Fibroblast of lung (primary cell): ENCODE results near the gene PTGFRN. TPM values are rescaled to one million over a fixed set of nuclear protein-coding genes. Genes with fewer than 3 reads are reported as not detected.

Source experiments
- DNase-seq, 2 donors: peaks; one replicate each; pipeline versions ENCODE4 v3.0.0 to v3.0.0-alpha.2; 2010; ENCODE audit warnings: low read depth in 2 of 2
- H2AFZ ChIP-seq: 2 replicates; pipeline ENCODE4 v1.5.1; 2012; ENCODE audit warnings: low read length, control low read depth, inconsistent platforms
- H3K27ac ChIP-seq: 2 replicates; pipeline ENCODE4 v1.5.1; 2011; ENCODE audit warnings: low read length, control low read depth; ENCODE audit not compliant: insufficient read depth
- H3K27me3 ChIP-seq: 2 replicates; pipeline ENCODE4 v1.5.1; 2011; ENCODE audit warnings: mild to moderate bottlenecking, low read length; ENCODE audit not compliant: control insufficient read depth, insufficient read depth
- H3K36me3 ChIP-seq: 2 replicates; pipeline ENCODE4 v1.5.1; 2011; ENCODE audit warnings: low read length; ENCODE audit not compliant: control insufficient read depth, insufficient read depth
- H3K4me1 ChIP-seq: 2 replicates; pipeline ENCODE4 v1.5.1; 2011; ENCODE audit warnings: low read length; ENCODE audit not compliant: control insufficient read depth, insufficient read depth; ENCODE audit errors: extremely low read depth
- H3K4me2 ChIP-seq: 2 replicates; pipeline ENCODE4 v1.5.1; 2011; ENCODE audit warnings: low read length, control low read depth; ENCODE audit not compliant: insufficient read depth; ENCODE audit errors: extremely low read depth
- H3K4me3 ChIP-seq, 4 experiments: fragments of 200-600 bp in 1 of 4; sonication (generic) in 1 of 4; replicated peaks in 1 of 4; 2 replicates each; pipeline ENCODE4 v1.5.1; 2011 to 2016; ENCODE audit warnings: low read length in 4 of 4, low read depth in 3 of 4, mild to moderate bottlenecking in 3 of 4, control low read depth in 2 of 4, inconsistent platforms in 1 of 4, mixed read lengths in 1 of 4; ENCODE audit not compliant: insufficient read depth in 1 of 4; ENCODE audit errors: control extremely low read depth in 1 of 4
- H3K79me2 ChIP-seq: 2 replicates; pipeline ENCODE4 v1.5.1; 2012; ENCODE audit warnings: mild to moderate bottlenecking, low read length, inconsistent platforms; ENCODE audit not compliant: control insufficient read depth, insufficient read depth
- H3K9ac ChIP-seq: 2 replicates; pipeline ENCODE4 v1.5.1; 2011; ENCODE audit warnings: mild to moderate bottlenecking, low read length, control low read depth; ENCODE audit not compliant: insufficient read depth
- H3K9me3 ChIP-seq: 2 replicates; pipeline ENCODE4 v1.5.1; 2012; ENCODE audit warnings: low read depth, low read length; ENCODE audit not compliant: control insufficient read depth, insufficient read depth
- H4K20me1 ChIP-seq: 2 replicates; pipeline ENCODE4 v1.5.1; 2011; ENCODE audit warnings: low read length; ENCODE audit not compliant: control insufficient read depth, insufficient read depth; ENCODE audit errors: extremely low read depth
- EZH2 ChIP-seq: IDR thresholded peaks from 2 replicates; pipeline ENCODE4 v1.5.1; 2012; ENCODE audit warnings: low read length, control low read depth, mild to moderate bottlenecking; ENCODE audit errors: missing control alignments
- polyA plus RNA-seq, 2 donors: library from polyadenylated mRNA; depleted of rRNA in 1 of 2; stranded (reverse) in 1 of 2; unstranded in 1 of 2; fragments of >200 nt; gene quantifications; 2 replicates each; pipeline ENCODE4 v1.2.1, GENCODE V29; 2011 to 2012; ENCODE audit warnings: missing spikeins in 1 of 2
- total RNA-seq: library from RNA; depleted of rRNA; stranded (reverse); fragments of >200 nt; gene quantifications from 2 replicates; pipeline ENCODE4 v1.2.1, GENCODE V29; 2014
- TF ChIP-seq, protein P1 (sequence below), 2 donors: IDR thresholded peaks in 1 of 2; conservative IDR thresholded peaks in 1 of 2; 1 replicate in 1 of 2; 2 replicates in 1 of 2; pipeline ENCODE4 v1.5.1; 2011 to 2012; ENCODE audit warnings: low read length in 2 of 2, control low read depth in 1 of 2, inconsistent platforms in 1 of 2, low read depth in 1 of 2, mild to moderate bottlenecking in 1 of 2

The PTGFRN gene
- total and polyA plus RNA-seq, 2 donors (not counting 1 experiment from before 2014, with no cell fraction given) = 0.72 to 1.2 TPM

DNA sequence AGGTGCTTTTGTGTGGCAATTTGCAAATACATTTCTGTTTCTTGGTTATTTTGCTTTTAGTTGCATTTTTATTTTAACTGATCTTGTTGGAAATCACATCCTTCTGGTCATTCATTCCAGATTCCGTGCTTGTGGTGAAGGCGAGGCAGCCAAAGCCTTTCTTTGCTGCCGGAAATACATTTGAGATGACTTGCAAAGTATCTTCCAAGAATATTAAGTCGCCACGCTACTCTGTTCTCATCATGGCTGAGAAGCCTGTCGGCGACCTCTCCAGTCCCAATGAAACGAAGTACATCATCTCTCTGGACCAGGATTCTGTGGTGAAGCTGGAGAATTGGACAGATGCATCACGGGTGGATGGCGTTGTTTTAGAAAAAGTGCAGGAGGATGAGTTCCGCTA lies 57.1 kb downstream of the PTGFRN start:
- Histone ChIP-seq H3K4me3 (no peak overlapping the region), H3K79me2 (no peaks in the 10 kb centered on the region), H4K20me1 (no peaks in the 10 kb centered on the region), H3K4me2 (no peak overlapping the region), H3K9me3 (no peaks in the 10 kb centered on the region), H3K27me3 (no peaks in the 10 kb centered on the region), H3K9ac (no peak overlapping the region), H3K27ac (no peak overlapping the region), H3K4me1 (no peaks in the 10 kb centered on the region), H3K36me3 (no peaks in the 10 kb centered on the region), H2AFZ (no peak overlapping the region)
- DNase-seq = peak in 1 of 2 donors; percentile 61
- TF ChIP-seq, protein P1, sequence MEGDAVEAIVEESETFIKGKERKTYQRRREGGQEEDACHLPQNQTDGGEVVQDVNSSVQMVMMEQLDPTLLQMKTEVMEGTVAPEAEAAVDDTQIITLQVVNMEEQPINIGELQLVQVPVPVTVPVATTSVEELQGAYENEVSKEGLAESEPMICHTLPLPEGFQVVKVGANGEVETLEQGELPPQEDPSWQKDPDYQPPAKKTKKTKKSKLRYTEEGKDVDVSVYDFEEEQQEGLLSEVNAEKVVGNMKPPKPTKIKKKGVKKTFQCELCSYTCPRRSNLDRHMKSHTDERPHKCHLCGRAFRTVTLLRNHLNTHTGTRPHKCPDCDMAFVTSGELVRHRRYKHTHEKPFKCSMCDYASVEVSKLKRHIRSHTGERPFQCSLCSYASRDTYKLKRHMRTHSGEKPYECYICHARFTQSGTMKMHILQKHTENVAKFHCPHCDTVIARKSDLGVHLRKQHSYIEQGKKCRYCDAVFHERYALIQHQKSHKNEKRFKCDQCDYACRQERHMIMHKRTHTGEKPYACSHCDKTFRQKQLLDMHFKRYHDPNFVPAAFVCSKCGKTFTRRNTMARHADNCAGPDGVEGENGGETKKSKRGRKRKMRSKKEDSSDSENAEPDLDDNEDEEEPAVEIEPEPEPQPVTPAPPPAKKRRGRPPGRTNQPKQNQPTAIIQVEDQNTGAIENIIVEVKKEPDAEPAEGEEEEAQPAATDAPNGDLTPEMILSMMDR (conservative IDR thresholded peaks at IDR 0.05 in 1 of 2, IDR thresholded peaks at IDR 0.05 in 1 of 2; ENCODE audit: low read depth in 1 of 2, low read length in 2 of 2) = no peak
- no peak for TF ChIP-seq EZH2

DNA sequence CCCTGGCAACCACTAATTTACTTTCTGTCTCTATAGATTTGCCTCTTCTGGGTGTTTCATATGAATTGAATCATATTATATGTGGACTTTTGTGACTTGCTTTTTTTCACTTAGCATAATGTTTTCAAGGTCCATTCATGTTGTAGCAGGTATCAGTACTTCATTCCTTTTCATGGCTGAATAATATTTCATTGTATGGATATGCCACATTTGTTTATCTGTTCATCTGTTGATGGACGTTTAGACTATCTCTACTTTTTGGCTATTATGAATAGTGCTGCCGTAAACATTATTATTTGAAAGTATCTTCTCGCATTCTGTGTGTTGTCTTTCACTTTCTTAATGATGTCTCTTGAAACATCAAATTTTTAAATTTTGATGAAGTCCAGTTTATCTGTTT lies 59.0 kb downstream of the PTGFRN start:
- H3K4me2 ChIP-seq = no peak overlapping the region
- DNase-seq = no peak
- no peak overlapping the region for H2AFZ ChIP-seq
- H4K20me1 ChIP-seq = no peaks in the 10 kb centered on the region
- no peak overlapping the region for H3K9ac ChIP-seq
- TF ChIP-seq EZH2 = no peak
- TF ChIP-seq, protein P1 (conservative IDR thresholded peaks at IDR 0.05 in 1 of 2, IDR thresholded peaks at IDR 0.05 in 1 of 2; ENCODE audit: low read depth in 1 of 2, low read length in 2 of 2) = no peak
- H3K4me3 ChIP-seq = no peak overlapping the region
- H3K27ac ChIP-seq = no peak overlapping the region
- no peaks in the 10 kb centered on the region for H3K27me3 ChIP-seq
- H3K79me2 ChIP-seq = no peaks in the 10 kb centered on the region
- H3K4me1 ChIP-seq = no peaks in the 10 kb centered on the region
- no peaks in the 10 kb centered on the region for H3K9me3 ChIP-seq
- H3K36me3 ChIP-seq = no peaks in the 10 kb centered on the region

DNA sequence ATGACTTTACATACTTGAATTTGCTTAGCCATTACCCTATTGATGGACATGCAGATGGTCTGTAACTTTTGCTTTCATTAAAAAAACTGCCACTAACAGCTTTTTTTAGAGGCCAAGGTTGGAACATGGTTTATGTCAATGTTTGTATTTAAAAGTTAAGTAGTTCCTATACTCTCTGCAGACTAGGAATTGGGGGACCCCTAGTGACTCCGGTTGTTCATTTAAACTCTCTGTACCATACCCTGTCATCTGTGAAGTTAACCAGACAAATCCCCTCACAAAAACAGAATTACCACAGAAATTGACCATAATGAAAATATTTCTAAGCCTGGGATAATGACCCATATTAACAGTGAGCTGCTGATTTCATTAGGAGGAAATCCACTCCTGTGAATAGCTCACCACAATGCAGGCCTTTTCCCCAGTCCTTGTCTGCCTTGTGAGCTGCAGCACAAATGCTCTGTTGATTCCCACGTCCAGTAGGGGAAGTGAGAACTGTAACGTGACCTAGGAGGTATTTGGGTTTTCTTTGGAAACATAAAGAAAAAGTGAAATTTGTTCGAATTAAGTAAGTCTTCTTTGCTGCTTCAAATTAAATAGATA lies 61.6 kb downstream of the PTGFRN start:
- H3K4me2 ChIP-seq = no peak overlapping the region
- no peak overlapping the region for H2AFZ ChIP-seq
- H3K4me3 ChIP-seq = no peak overlapping the region
- H3K4me1 ChIP-seq = no peaks in the 10 kb centered on the region
- no peak overlapping the region for H3K9ac ChIP-seq
- H3K9me3 ChIP-seq = no peaks in the 10 kb centered on the region
- H4K20me1 ChIP-seq = no peaks in the 10 kb centered on the region
- DNase-seq = peak in 1 of 2 donors; percentile 53
- H3K79me2 ChIP-seq = no peaks in the 10 kb centered on the region
- H3K27ac ChIP-seq = no peak overlapping the region
- H3K27me3 ChIP-seq = no peaks in the 10 kb centered on the region
- no peak for TF ChIP-seq EZH2
- TF ChIP-seq, protein P1 (conservative IDR thresholded peaks at IDR 0.05 in 1 of 2, IDR thresholded peaks at IDR 0.05 in 1 of 2; ENCODE audit: low read depth in 1 of 2, low read length in 2 of 2) = no peak
- no peaks in the 10 kb centered on the region for H3K36me3 ChIP-seq
